ENCODE results near the gene ABI3BP.

ABI3BP gene

GRCh38 chr3:100879195-100879810 lies 113.9 kb downstream of the ABI3BP start:
- no peak for DNase-seq

GRCh38 chr3:100877286-100877685 lies 115.9 kb downstream of the ABI3BP start:
- DNase-seq, result no peak

- DNase-seq, result peak; percentile 44
These were observed 118.0 kb downstream of the ABI3BP start for GRCh38 chr3:100875239-100875638.

- no peak for DNase-seq
These were observed 119.6 kb downstream of the ABI3BP start for GRCh38 chr3:100873611-100874010.

- no peak for DNase-seq
These were observed 121.9 kb downstream of the ABI3BP start for GRCh38 chr3:100871306-100871705.

GRCh38 chr3:100869787-100870186 lies 123.4 kb downstream of the ABI3BP start:
- DNase-seq, result no peak

GRCh38 chr3:100868894-100869293 lies 124.3 kb downstream of the ABI3BP start:
- no peak for DNase-seq

GRCh38 chr3:100868096-100868495 lies 125.1 kb downstream of the ABI3BP start:
- no peak for DNase-seq

- no peak for DNase-seq
These were observed 127.8 kb downstream of the ABI3BP start for GRCh38 chr3:100865442-100865841.

- DNase-seq, result no peak
These were observed 128.6 kb downstream of the ABI3BP start for GRCh38 chr3:100864471-100865250.

GRCh38 chr3:100857863-100858262 lies 135.4 kb downstream of the ABI3BP start:
- no peak for DNase-seq

- DNase-seq, result no peak
These were observed 136.4 kb downstream of the ABI3BP start for GRCh38 chr3:100856821-100857220.

GRCh38 chr3:100852840-100853239 lies 140.4 kb downstream of the ABI3BP start:
- DNase-seq, result no peak

- DNase-seq, result no peak
These were observed 142.5 kb downstream of the ABI3BP start for GRCh38 chr3:100850701-100851100.

- DNase-seq, result no peak
These were observed 143.1 kb downstream of the ABI3BP start for GRCh38 chr3:100850156-100850555.

- DNase-seq, result no peak
These were observed 148.9 kb downstream of the ABI3BP start for GRCh38 chr3:100844063-100844936.

- DNase-seq, result no peak
These were observed 155.1 kb downstream of the ABI3BP start for GRCh38 chr3:100838157-100838556.

GRCh38 chr3:100836661-100837060 lies 156.6 kb downstream of the ABI3BP start:
- DNase-seq, result no peak

- DNase-seq, result no peak
These were observed 158.9 kb downstream of the ABI3BP start for GRCh38 chr3:100834332-100834731.

GRCh38 chr3:100833483-100833882 lies 159.7 kb downstream of the ABI3BP start:
- no peak for DNase-seq

- no peak for DNase-seq
These were observed 161.6 kb downstream of the ABI3BP start for GRCh38 chr3:100831629-100832028.

GRCh38 chr3:100830931-100831330 lies 162.3 kb downstream of the ABI3BP start:
- DNase-seq, result no peak

GRCh38 chr3:100825574-100825973 lies 167.6 kb downstream of the ABI3BP start:
- DNase-seq, result no peak

GRCh38 chr3:100815583-100815982 lies 177.6 kb downstream of the ABI3BP start:
- no peak for DNase-seq

Data from T1000 (cell line).